Measurements from ENCODE around the gene MTA1.

The MTA1 gene

GRCh38 chr14:105453847-105454246, 34.2 kb downstream of the MTA1 start:
- TF ChIP-seq CTCF (IDR thresholded peaks at IDR 0.05; ENCODE audit: low read depth, low read length, missing control alignments): no peak
- no peak for DNase-seq (ENCODE audit: low read depth)
- H3K4me3 ChIP-seq (ENCODE audit: low read depth, low read length): no peak overlapping the region

- DNase-seq (ENCODE audit: low read depth): no peak
- no peak overlapping the region for H3K4me3 ChIP-seq (ENCODE audit: low read depth, low read length)
- TF ChIP-seq CTCF (IDR thresholded peaks at IDR 0.05; ENCODE audit: low read depth, low read length, missing control alignments): no peak
Observed at GRCh38 chr14:105455086-105455640, 35.5 kb downstream of the MTA1 start.

- TF ChIP-seq CTCF (IDR thresholded peaks at IDR 0.05; ENCODE audit: low read depth, low read length, missing control alignments): no peak
- no peak for DNase-seq (ENCODE audit: low read depth)
- no peak overlapping the region for H3K4me3 ChIP-seq (ENCODE audit: low read depth, low read length)
Observed at GRCh38 chr14:105455766-105456660, 36.4 kb downstream of the MTA1 start.

- no peak for TF ChIP-seq CTCF (IDR thresholded peaks at IDR 0.05; ENCODE audit: low read depth, low read length, missing control alignments)
- no peak overlapping the region for H3K4me3 ChIP-seq (ENCODE audit: low read depth, low read length)
- DNase-seq (ENCODE audit: low read depth): no peak
Observed at GRCh38 chr14:105456736-105457617, 37.4 kb downstream of the MTA1 start.

- no peak overlapping the region for H3K4me3 ChIP-seq (ENCODE audit: low read depth, low read length)
- no peak for TF ChIP-seq CTCF (IDR thresholded peaks at IDR 0.05; ENCODE audit: low read depth, low read length, missing control alignments)
- DNase-seq (ENCODE audit: low read depth): no peak
Observed at GRCh38 chr14:105458010-105458409, 38.4 kb downstream of the MTA1 start.

- no peak overlapping the region for H3K4me3 ChIP-seq (ENCODE audit: low read depth, low read length)
- no peak for TF ChIP-seq CTCF (IDR thresholded peaks at IDR 0.05; ENCODE audit: low read depth, low read length, missing control alignments)
- DNase-seq (ENCODE audit: low read depth): no peak
Observed at GRCh38 chr14:105458571-105458970, 38.9 kb downstream of the MTA1 start.
